HepG2 (cell line): ENCODE data around the gene TBC1D21. TPM values are rescaled to one million over a fixed set of nuclear protein-coding genes. Genes with fewer than 3 reads are reported as not detected.

ENCODE experiments used
- ATF2 ChIP-seq: sonication (generic); formaldehyde crosslinking; IDR thresholded peaks from 2 replicates; pipeline ENCODE4 v1.4.0; 2020; ENCODE audit warnings: missing genetic modification reagents
- CENPX ChIP-seq: sonication (generic); formaldehyde crosslinking; IDR thresholded peaks from 2 replicates; pipeline ENCODE4 v1.9.0; 2021; ENCODE audit warnings: mild to moderate bottlenecking, missing genetic modification reagents, moderate library complexity
- NFE2 ChIP-seq: sonication (generic); formaldehyde crosslinking; IDR thresholded peaks from 2 replicates; pipeline ENCODE4 v1.4.0; 2020; ENCODE audit warnings: missing genetic modification reagents
- NFKBIZ ChIP-seq: IDR thresholded peaks from 2 replicates; pipeline ENCODE4 v1.6.1; 2018; ENCODE audit warnings: missing genetic modification reagents, missing compliant biosample characterization
- RBM39 ChIP-seq: fragments of 200-400 bp; formaldehyde crosslinking; IDR thresholded peaks from one replicate; pipeline ENCODE4 v1.6.1; 2018; ENCODE audit warnings: antibody characterized with exemption, mild to moderate bottlenecking, low read depth, low read length; ENCODE audit not compliant: poor library complexity, severe bottlenecking
- TEF ChIP-seq: sonication (generic); formaldehyde crosslinking; IDR thresholded peaks from 2 replicates; pipeline ENCODE4 v1.5.0; 2020; ENCODE audit warnings: missing genetic modification reagents
- ZBTB26 ChIP-seq: IDR thresholded peaks from 2 replicates; pipeline ENCODE4 v1.6.1; 2016; ENCODE audit warnings: missing compliant biosample characterization, missing genetic modification reagents, borderline replicate concordance
- ZFP1 ChIP-seq: IDR thresholded peaks from 2 replicates; pipeline ENCODE4 v1.6.1; 2016
- ZGPAT ChIP-seq: IDR thresholded peaks from 2 replicates; pipeline ENCODE4 v1.6.1; 2016; ENCODE audit warnings: mild to moderate bottlenecking
- ZNF558 ChIP-seq: sonication (generic); formaldehyde crosslinking; IDR thresholded peaks from 2 replicates; pipeline ENCODE4 v1.9.0; 2022; ENCODE audit warnings: mild to moderate bottlenecking, missing genetic modification reagents, borderline replicate concordance
- ZNF605 ChIP-seq: sonication (generic); formaldehyde crosslinking; IDR thresholded peaks from 2 replicates; pipeline ENCODE4 v1.8.0; 2022; ENCODE audit warnings: mild to moderate bottlenecking, missing genetic modification reagents
- polyA plus RNA-seq, 8 experiments: library from polyadenylated mRNA; depleted of rRNA in 3 of 8; stranded (reverse) in 7 of 8; unstranded in 1 of 8; fragments of >200 nt; fragmentation: Illumina TruSeq in 4 of 8; extraction: Trizol in 4 of 8; gene quantifications; 2 replicates each; pipeline versions ENCODE4 v1.2.1 to v1.2.3, GENCODE V29; 2011 to 2016; ENCODE audit warnings: low read depth in 4 of 8, missing spikeins in 1 of 8, mixed read lengths in 1 of 8; ENCODE audit not compliant: insufficient read depth in 1 of 8
- total RNA-seq, 5 experiments: library from RNA; depleted of rRNA; stranded (reverse); fragments of >200 nt; fragmentation: Illumina TruSeq; extraction: Trizol; gene quantifications; 2 replicates each; pipeline ENCODE4 v1.2.3, GENCODE V29; 2016; ENCODE audit warnings: low read depth in 1 of 5

TBC1D21 gene
- total and polyA plus RNA-seq, 2 of the 13 experiments (the other 11 are each of a cell fraction or from before 2014, with no cell fraction given), result not detected

- TF ChIP-seq TEF (CRISPR knock-in tag) (no peak), ZBTB26 (CRISPR knock-in tag) (no peak), ZFP1 (CRISPR knock-in tag) (no peak), RBM39 (no peak), ZNF605 (CRISPR knock-in tag) (no peak), ZNF558 (no peak), NFKBIZ (CRISPR knock-in tag) (no peak), ZGPAT (no peak), CENPX (CRISPR knock-in tag) (no peak), ATF2 (CRISPR knock-in tag) (no peak), NFE2 (no peak)
Measured at GRCh38 chr15:73854265-73854664, 19.1 kb upstream of the TBC1D21 start (continued).
